NCI-H446 (cell line): ENCODE measurements around the gene CYP4F12.
A peak's percentile ranks its signal among the peaks of the same experiment; 100 is the strongest.
"Not testable (repeated sequence)": the region's sequence is repeated elsewhere in the genome, so short reads cannot be mapped to it uniquely, and the experiment has no call there.

Source experiments
- DNase-seq, 2 experiments: peaks; one replicate each; lab custom pipeline; 2025; lab: John Stamatoyannopoulos, UW

CYP4F12 gene

DNA sequence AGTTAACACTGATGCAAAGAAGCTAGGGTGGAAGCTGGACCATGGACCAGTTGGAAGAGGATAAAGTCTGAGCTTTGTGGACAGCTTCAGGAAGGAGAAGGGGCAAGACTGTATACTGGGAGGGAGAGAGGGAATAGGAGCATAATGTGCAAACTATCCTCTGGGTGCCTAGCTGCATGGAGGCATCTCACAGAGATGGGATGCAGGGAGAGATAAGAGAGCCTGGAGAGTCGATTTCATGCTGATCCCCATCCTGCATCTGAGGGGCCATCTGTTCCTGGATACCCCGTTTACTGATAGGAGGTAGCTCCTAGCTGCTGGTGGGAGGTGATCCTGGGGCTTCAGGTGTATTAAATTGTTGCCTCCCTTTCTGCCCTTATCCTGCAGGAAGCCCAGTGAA, 23.4 kb upstream of the CYP4F12 start:
- DNase-seq = no peak

DNA sequence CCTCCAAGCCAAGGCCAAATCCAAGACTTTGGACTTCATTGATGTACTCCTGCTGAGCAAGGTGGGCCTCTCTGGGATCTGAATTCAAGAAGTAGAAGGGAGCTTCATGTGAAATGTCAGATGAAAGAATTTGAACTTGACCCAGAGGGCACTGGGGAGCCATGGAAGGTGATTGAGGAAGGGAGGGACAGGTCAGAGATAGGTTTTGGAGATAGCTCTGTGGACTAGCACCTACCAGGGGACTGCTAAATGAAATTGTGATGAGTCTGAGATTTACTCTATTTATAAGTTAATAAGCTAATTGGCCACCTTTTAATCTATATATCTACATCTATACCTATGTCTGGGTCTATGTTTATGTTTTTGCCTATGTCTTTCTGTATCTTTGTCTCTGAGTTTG, 22.8 kb upstream of the CYP4F12 start:
- DNase-seq = not testable (repeated sequence)

DNA sequence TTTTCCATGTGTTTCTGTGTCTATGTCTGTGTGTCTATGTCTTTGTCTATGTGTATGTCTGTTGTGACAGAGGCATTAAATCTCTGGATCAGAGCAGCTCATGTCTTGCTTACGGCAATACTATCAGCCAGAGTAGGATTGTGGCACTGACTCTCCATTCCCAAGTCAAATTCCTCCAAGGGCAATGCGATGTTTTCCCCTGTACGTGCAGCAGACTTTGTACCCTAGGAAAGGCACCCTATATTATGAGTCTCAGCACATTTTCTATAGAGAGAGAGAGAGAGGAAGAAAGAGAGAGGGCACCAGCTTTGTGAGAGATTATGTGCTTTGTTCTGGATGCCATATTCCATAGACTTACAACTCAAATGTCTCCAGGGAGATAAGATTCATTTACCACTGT, 21.1 kb upstream of the CYP4F12 start:
- DNase-seq = no peak

DNA sequence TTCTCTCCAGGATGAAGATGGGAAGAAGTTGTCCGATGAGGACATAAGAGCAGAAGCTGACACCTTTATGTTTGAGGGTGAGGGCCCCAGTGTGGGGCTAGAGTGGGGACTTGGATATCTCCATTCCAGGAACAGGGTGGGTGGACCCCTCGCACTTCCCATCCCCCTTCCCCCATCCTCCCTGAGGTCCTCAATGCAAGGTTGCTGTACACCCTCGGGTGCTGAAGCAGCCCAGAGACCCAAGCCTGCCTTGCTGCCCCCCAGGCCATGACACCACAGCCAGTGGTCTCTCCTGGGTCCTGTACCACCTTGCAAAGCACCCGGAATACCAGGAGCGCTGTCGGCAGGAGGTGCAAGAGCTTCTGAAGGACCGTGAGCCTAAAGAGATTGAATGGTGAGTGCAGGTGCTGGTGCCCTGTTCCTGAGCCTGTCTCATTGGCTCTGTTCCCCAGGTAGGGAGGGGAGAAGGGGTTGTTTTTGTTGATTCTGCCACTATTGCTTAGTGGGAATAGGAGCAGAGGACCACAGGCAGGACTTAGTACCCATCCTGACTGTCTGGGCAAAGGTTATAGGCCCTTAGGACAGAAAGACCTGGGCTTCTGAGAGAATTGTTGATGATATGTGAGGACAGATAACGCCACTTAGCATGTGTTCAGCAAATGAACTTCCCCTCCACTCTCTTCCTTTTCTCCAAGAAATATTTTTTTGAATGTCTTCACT, 20.2 kb upstream of the CYP4F12 start:
- DNase-seq = no peak

DNA sequence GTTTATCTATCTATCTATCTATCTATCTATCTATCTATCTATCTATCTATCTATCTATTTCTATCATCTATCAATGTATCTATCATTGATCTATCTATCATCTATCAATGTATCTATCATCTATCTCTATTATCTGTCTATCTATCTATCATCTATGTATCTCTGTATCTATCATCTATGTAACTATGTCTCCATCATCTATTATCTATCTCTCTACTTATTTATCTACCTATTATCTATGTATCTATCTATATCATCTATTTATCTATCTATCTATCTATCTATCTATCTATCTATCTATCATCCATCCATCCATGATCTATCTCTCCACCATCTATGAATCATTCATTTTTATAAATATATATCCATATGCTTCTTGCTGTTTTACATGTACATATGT, 16.4 kb upstream of the CYP4F12 start:
- DNase-seq = no peak

DNA sequence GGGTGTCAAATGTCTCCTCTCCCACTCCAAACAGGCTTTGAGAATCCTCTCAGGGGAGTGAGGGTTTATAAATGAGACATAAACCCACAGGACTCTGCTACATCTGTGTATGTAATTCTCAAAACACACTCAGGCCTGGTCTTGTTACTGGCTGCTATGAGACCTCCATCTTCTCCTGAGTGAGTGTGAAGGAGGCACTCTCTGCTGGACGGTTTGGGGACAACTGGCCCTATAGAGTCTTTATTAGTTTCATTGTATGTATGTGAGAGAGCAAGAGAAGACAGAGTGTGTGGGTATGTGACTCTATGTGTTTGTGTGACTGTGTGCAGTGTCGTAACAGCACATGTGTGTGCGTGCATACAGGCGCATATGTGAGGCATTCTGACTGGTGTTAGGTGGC, 9.6 kb upstream of the CYP4F12 start:
- no peak for DNase-seq

DNA sequence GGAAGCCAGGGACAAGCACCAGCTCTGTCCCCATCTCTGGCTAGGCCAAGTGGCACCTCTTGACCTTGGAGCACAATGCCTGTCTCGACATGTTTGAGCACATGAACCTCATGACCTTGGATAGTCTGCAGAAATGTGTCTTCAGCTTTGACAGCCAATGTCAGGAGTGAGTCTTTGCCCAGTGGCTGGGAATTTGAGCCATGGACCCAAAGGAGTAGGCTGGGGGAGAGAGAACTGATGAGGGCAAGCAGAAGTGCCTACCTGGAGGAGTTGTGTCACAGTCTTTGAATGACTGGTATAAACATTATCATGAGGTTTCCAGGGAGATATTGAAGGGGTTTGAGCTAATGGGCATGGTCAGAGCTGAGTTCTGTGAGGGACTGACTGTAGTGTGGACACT, 6.7 kb upstream of the CYP4F12 start:
- no peak for DNase-seq

DNA sequence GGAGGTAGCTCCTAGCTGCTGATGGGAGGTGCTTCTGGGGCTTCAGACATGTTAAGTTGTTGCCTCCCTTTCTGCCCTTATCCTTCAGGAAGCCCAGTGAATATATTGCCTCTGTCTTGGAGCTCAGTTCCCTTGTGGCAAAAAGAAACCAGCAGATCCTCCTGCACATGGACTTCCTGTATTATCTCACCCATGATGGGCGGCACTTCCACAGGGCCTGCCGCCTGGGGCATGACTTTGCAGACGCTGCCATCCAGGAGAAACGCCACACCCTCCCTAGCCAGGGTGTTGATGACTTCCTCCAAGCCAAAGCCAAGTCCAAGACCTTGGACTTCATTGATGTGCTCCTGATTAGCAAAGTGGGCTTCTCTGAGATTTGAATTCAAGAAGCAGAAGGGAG, 6.0 kb upstream of the CYP4F12 start:
- DNase-seq = no peak

DNA sequence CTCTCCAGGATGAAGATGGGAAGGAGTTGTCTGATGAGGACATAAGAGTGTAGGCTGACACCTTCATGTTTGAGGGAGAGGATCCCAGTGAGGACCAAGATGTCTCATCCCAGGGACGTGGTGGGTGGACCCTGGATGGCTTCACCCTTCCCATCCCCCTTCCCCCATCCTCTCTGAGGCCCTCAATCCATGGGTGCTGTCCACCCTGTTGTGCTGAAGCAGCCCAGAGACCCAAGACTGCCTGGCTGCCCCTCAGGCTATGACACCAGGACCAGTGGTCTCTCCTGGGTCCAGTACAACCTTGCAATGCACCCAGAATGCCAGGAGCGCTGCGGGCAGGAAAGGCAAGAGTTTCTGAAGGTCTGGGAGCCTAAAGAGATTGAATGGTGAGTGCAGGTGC, 3.4 kb upstream of the CYP4F12 start:
- no peak for DNase-seq

DNA sequence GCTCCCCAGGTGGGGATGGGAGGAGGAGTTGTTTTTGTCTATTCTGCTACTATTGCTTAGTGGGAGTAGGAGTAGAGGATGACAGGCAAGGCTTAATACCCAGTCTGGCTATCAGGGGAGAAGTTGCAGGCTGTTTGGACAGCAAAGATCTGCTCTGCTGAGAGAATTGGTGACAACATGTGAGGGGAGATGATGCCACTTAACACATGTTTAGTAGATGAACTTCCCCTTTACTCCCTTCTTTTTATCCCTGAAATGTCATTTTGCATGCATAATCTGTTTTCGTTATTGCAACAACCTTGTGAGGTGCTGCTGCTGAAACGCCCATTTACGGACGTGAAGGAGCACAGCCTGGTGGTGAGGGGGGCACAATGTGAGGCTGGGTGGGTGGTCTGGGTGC, 3.0 kb upstream of the CYP4F12 start:
- DNase-seq = no peak

DNA sequence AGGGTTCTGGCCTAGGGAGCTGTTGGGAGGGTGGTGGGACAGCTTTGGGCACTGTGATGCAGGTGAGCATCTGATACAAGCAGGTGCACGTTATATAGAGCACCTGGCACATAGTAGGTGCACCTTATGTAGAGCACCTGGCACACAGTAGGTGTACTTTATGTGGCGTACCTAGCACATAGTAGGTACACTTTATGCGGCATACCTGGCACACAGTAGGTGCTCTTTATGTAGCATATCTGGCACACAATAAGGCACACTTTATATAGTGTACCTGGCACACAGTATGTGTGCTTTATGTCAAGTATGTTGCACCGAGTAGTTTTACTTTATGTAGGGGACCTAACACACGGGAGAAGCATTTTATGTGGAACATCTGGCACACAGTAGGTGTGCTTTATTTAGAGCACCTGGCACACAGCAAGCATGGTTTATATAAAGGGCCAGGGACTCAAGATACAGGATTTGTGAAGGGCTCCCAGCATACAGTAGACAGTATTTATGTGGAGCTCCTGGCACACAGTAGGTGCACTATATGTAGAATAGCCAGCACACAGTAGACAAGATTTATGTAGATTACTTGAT, 1.6 kb upstream of the CYP4F12 start:
- DNase-seq = no peak

DNA sequence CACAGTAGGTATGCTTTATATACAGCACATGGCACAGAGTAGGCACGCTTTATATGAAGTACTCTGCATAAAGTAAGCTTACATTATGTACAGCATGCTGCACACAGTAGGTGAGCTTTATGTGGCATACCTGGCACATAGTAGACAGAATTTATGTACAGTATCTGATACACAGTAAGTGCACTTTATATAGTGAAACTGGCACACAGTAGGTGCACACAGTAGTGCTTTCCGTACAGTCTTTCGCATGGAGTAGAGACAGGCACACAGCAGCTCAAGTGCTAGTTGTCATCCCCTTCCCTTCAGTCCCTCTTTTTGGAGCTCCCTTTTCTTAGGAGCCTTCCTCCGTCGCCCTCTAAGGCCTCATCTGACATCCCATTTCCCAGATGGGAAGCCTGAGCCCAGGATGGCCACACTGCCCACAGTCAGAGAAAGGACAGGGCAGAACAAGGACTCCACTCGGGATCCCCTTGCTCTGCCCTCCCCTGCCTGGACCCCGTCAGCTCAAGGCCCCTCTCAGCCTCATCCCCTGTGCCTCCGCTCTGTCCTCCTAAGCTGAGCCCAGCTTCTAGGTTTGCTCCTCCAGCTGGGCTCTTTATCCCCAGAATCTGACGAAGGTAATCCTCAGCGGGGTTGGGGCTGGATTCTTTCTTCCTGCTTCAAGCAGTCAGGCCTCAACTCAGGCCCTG, 852 bp upstream of the CYP4F12 start:
- no peak for DNase-seq

DNA sequence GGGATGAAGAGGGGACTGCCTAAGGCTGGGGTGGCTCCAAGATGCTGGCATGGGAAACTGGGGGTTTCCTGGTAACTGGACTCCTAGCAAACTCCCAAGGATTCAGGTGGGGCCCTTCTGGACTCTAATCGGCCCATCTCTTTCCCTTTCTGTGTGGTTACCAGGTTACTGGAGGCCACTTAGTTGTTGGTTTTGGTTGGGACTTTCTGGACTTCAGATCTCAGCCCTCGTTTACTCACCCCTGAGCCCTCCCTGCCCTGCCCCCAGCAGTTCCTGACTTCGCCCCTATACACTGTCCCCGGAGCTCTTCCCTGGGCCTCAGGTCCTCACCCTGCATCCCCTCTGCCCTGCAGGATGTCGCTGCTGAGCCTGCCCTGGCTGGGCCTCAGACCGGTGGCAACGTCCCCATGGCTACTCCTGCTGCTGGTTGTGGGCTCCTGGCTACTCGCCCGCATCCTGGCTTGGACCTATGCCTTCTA, 328 bp downstream of the CYP4F12 start:
- DNase-seq = no peak

DNA sequence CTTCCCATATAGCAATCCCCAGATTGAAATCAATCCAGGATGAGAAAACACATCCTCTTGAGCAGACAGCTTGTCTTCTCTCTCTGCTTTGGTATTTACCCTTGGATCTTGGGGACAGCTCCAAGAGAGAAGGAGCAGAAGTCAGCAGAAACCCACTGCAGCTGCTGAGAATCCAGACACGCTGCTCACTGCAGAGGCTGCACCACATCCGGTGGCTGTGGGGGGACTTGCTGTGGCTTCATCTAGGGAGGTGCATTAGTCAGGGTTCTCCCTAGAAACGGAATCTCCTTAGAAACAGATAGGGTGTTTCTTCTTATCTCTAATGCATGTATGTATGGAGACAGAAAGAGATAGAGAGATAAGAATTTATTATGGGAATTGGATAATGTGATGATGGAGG, 2.7 kb downstream of the CYP4F12 start:
- no peak for DNase-seq

DNA sequence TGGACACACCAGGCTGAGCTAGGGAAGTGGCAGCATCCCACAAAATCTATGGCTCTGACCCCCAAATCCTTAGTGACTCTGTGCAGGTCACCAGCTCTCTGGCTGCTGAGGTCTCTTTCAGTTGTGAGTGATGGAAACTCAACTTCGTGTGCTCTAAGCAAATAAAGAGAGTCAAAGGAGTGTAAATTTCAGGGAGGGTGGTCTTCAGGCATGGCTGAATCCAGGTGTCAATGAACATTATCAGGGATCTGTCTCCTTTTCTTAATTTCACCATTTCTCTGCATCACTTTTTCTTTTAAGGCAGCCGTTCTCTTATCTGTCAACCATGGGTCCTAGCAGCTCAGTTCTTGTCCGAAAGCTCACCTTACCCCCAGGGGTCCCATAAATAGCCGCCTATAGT, 6.2 kb downstream of the CYP4F12 start:
- no peak for DNase-seq

DNA sequence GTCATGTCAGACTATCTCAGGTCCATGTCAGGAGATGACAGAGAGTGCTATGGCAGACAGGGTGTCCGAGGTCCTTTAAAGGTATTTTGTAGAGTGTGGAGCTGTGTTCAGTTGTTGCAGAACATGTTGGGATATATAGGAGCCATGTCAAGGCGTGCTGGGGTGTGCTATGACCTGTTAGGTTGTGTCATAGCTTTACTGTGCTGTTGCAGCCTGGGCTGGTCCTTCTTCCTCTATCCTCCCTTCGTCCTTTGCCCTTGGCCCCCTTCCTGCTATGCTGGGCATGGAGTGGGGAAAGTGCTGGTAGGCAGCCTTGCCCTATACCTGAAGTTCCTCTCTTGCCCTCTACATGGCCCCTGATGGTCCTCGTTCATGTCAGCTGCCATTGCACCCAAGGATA, 7.0 kb downstream of the CYP4F12 start:
- DNase-seq = not testable (repeated sequence)

DNA sequence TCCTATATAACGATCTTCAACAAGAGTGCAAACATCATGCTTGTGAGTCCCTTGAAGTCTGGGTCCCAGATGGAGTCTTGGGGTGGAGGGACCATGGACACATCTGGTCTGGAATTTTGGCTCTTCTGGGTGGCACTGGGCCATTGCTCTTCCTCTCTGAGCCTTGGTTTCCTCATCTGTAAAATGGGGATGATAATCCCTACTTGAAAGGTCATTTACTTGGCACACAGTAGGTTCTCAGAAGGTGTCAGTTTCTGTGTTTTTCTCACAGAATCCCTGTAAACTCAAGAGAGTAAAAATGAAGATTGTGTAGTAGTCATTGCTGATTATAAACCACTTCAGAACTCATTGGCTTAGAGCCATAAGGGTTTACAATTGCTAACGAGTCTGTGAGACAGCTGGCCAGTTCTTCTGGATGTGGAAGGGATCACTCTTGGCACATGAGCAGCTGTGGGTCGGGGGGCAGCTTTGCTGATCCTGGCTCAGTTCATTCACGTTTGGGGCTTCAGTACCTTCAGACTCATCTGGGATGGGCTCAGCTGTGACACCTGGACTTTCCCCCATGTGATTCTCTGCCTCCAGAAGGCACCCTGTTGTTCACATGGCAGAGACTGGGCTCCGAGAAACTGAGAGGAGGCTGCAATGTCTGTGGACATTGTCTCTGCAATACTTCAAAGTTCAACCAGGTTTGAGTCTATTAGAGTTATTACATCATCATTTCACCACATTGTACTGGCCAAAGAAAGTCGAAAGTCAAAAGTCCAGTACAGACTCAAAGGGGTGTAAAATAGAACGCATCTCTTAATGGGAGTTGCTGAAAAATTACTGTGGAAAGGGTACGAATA, 7.8 kb downstream of the CYP4F12 start:
- no peak for DNase-seq

DNA sequence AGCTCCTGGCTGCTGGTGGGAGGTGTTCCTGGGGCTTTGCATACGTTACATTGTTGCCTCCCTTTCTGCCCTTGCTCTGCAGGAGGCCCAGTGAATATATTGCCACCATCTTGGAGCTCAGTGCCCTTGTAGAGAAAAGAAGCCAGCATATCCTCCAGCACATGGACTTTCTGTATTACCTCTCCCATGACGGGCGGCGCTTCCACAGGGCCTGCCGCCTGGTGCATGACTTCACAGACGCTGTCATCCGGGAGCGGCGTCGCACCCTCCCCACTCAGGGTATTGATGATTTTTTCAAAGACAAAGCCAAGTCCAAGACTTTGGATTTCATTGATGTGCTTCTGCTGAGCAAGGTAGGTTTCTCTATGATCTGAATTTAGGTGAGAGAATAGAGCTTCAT, 10.5 kb downstream of the CYP4F12 start:
- DNase-seq = no peak

DNA sequence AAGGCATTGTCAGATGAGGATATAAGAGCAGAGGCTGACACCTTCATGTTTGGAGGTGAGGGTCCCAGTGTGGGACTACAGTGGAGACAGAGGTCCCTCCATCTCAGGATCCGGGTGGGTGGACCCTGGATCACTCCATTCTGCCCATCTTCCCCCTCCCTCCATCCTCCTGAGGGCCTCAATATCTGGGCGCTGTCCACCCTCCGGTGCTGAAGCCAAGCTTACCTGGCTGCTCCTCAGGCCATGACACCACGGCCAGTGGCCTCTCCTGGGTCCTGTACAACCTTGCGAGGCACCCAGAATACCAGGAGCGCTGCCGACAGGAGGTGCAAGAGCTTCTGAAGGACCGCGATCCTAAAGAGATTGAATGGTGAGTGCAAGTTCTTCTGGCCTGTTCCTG, 11.9 kb downstream of the CYP4F12 start:
- no peak for DNase-seq

DNA sequence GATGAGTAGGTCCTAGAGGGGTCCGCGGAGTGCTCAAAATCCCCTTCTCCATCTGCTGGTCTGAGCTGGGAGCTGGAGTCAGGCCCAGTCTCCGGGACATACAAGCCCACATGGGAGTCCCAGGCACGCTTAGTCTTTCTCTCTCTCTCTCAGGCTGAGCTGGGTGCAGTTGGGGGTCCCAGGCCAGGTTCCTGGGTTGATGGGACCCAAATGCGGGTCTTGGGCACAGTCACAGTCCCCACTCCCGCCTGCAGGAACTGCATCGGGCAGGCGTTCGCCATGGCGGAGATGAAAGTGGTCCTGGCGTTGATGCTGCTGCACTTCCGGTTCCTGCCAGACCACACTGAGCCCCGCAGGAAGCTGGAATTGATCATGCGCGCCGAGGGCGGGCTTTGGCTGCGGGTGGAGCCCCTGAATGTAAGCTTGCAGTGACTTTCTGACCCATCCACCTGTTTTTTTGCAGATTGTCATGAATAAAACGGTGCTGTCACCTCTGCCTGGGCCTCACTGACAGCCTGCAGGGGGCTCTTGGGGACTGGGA, 23.8 kb downstream of the CYP4F12 start:
- DNase-seq = peak in 1 of 2 experiments; percentile 31

DNA sequence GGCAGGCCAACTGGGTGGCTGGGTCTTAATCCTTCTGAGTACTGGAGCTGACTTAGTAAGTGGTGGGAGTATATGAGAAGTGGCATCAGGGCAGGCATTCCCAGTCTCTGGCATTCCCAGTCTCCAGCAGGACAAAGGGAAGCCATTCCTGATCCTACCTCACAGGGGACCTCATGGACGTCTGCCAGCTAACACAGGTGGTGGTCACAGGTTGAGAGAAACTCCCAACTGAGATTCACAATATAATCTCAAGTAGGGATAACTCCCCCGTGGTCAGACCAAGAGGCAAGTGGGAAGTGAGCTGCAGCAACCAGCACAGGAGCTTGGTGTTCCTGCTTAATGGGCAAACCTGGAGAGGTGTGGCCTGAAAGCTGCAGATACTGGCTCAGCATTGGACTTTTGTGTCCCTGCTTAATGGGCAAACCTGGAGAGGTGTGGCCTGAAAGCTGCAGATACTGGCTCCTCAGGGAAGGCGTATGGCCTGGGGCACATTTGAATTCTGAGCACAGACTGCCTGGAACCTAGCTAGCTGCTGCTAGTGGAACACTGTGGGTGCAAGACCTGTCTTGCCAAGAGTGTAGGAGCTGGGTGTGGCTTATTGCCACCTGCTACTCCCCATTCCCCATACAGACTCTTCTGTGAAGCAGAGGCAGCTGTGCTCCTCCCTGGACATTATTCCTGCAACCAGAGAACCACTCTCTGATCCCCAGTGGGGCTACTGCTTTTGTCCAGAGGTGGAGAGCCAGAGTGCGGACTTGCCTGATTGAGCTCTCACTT, 29.1 kb downstream of the CYP4F12 start:
- no peak for DNase-seq
